Measurements from ENCODE around the gene ADSS1. TPM values are rescaled to one million over a fixed set of nuclear protein-coding genes. Genes with fewer than 3 reads are reported as not detected.

The ADSS1 gene
- polyA plus RNA-seq, 1 of the 3 experiments (the other 2 are of a cell fraction): 14.3 TPM

GRCh38 chr14:104718871-104719270 is 5.2 kb upstream of the ADSS1 start:
- Histone ChIP-seq H4K20me1 (ENCODE audit: insufficient read depth) (peaks cover 11% of the 10 kb centered on the region; the same call in 1 of the 2 replicates), H3K9me3 (no peaks in the 10 kb centered on the region), H3K9ac (no peak overlapping the region), H3K27me3 (ENCODE audit: insufficient read depth) (no peaks in the 10 kb centered on the region), H3K27ac (ENCODE audit: low read depth in 2 of 2, low read length in 1 of 2) (no peak overlapping the region; a peak in 1 of 4 replicates), H3K4me3 (ENCODE audit: low read depth in 2 of 2, low read length in 1 of 2) (no peak overlapping the region), H3K4me1 (ENCODE audit: control insufficient read depth in 1 of 2, insufficient read depth in 2 of 2, low read depth in 1 of 2, low read length in 1 of 2) (peaks cover 0 to 16% of the 10 kb centered on the region in 2 experiments; a peak in 2 of 4 replicates), H3K36me3 (replicated peaks in 1 of 2; ENCODE audit: control insufficient read depth in 1 of 2, insufficient read depth in 2 of 2, low read length in 1 of 2) (peaks cover 4 to 25% of the 10 kb centered on the region in 2 experiments), H2AFZ (ENCODE audit: low read depth) (no peak overlapping the region), H3F3A (replicated peaks; ENCODE audit: insufficient read depth) (no peaks in the 10 kb centered on the region), H3K9me2 (no peaks in the 10 kb centered on the region), H3K4me2 (no peak overlapping the region), H3K79me2 (ENCODE audit: insufficient read depth) (no peaks in the 10 kb centered on the region)
- POLR2A ChIA-PET: no interaction called here
- TF ChIP-seq EZH2phosphoT487 (IDR thresholded peaks at IDR 0.05; ENCODE audit: borderline replicate concordance, low read depth) (no peak), GABPA (IDR thresholded peaks at IDR 0.05; ENCODE audit: low read depth) (no peak), TEAD4 (IDR thresholded peaks at IDR 0.05; ENCODE audit: borderline replicate concordance, insufficient read depth) (no peak), GATA2 (CRISPR knock-in tag; IDR thresholded peaks at IDR 0.05) (no peak), MXI1 (IDR thresholded peaks at IDR 0.05; ENCODE audit: low read depth, low read length) (no peak), FOXJ3 (CRISPR knock-in tag; IDR thresholded peaks at IDR 0.05) (no peak)
- TF ChIP-seq, protein P1, sequence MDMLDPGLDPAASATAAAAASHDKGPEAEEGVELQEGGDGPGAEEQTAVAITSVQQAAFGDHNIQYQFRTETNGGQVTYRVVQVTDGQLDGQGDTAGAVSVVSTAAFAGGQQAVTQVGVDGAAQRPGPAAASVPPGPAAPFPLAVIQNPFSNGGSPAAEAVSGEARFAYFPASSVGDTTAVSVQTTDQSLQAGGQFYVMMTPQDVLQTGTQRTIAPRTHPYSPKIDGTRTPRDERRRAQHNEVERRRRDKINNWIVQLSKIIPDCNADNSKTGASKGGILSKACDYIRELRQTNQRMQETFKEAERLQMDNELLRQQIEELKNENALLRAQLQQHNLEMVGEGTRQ (IDR thresholded peaks at IDR 0.05; ENCODE audit: borderline replicate concordance, low read depth, low read length): no peak
- no peak for DNase-seq
- CTCF ChIA-PET: interaction anchor here (2.3 kb wide), 1 partner anchor 10 kb away, joined by 16 read pairs; no protein-coding TSS in a partner anchor
- WGBS (ENCODE audit: low lambda C conversion rate): 92% methylated on average over 8 of the region's 11 CpGs

DNA sequence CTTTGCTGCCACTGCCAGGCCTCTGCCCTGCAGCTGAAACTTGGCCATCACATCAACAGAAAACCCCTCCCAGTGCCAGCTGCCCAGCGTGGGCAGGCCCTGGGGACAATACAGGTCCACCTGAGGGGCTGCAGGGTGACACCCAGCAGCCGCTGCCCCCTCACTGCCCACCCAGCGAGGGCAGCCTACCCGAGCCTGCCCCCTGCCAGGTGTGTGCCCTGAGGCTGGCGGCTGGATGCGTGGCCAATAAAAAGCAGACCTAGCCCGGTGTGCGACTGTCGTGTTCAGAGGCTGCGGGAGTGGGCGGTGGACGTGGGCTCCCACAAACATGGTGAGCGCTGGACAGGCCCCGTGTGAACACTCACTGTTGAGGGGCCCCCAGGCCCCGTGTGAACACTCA is 4.7 kb upstream of the ADSS1 start:
- Histone ChIP-seq H3K4me2 (no peak overlapping the region), H3K36me3 (replicated peaks in 1 of 2; ENCODE audit: control insufficient read depth in 1 of 2, insufficient read depth in 2 of 2, low read length in 1 of 2) (peaks cover 4 to 21% of the 10 kb centered on the region in 2 experiments), H3K4me1 (ENCODE audit: control insufficient read depth in 1 of 2, insufficient read depth in 2 of 2, low read depth in 1 of 2, low read length in 1 of 2) (peaks cover 0 to 16% of the 10 kb centered on the region in 2 experiments; a peak in 2 of 4 replicates), H3K9ac (no peak overlapping the region), H3K9me3 (no peaks in the 10 kb centered on the region), H3F3A (replicated peaks; ENCODE audit: insufficient read depth) (no peaks in the 10 kb centered on the region), H3K27me3 (ENCODE audit: insufficient read depth) (no peaks in the 10 kb centered on the region), H3K4me3 (ENCODE audit: low read depth in 2 of 2, low read length in 1 of 2) (no peak overlapping the region), H2AFZ (ENCODE audit: low read depth) (no peak overlapping the region), H3K9me2 (no peaks in the 10 kb centered on the region), H3K79me2 (ENCODE audit: insufficient read depth) (no peaks in the 10 kb centered on the region), H4K20me1 (ENCODE audit: insufficient read depth) (peaks cover 11% of the 10 kb centered on the region; the same call in 1 of the 2 replicates), H3K27ac (ENCODE audit: low read depth in 2 of 2, low read length in 1 of 2) (no peak overlapping the region; a peak in 1 of 4 replicates)
- 92% methylated on average over 7 of the region's 15 CpGs for WGBS (ENCODE audit: low lambda C conversion rate)
- TF ChIP-seq SMC3 (IDR thresholded peaks at IDR 0.05; ENCODE audit: low read depth, low read length): no peak
- TF ChIP-seq TEAD4 (IDR thresholded peaks at IDR 0.05; ENCODE audit: borderline replicate concordance, insufficient read depth): no peak
- no peak for TF ChIP-seq GATA2 (CRISPR knock-in tag; IDR thresholded peaks at IDR 0.05)
- TF ChIP-seq RAD21 (IDR thresholded peaks at IDR 0.05; ENCODE audit: low read length): no peak
- no peak for TF ChIP-seq RFX5 (IDR thresholded peaks at IDR 0.05; ENCODE audit: low read length)
- no peak for TF ChIP-seq CHD2 (IDR thresholded peaks at IDR 0.05; ENCODE audit: low read length, partially characterized antibody)
- DNase-seq: no peak
- POLR2A ChIA-PET: no interaction called here
- CTCF ChIA-PET: interaction anchor here (2.3 kb wide), 1 partner anchor 11 kb away, joined by 16 read pairs; no protein-coding TSS in a partner anchor

Data from SK-N-SH (cell line).